IMR-90 (cell line): Measurements from ENCODE around the gene ARID3C. TPM values are rescaled to one million over a fixed set of nuclear protein-coding genes. Genes with fewer than 3 reads are reported as not detected.
A peak's percentile ranks its signal among the peaks of the same experiment; 100 is the strongest.

ENCODE experiments used
- ATAC-seq: fragments of 200-7000 bp; cut with Tn5 transposase; 2 replicates; pipeline ENCODE4 v1.9.1; 2020; ENCODE audit warnings: low read depth, mild to moderate bottlenecking, moderate library complexity
- BruUV-seq: library from RNA; stranded (reverse); fragments of 400-500 nt; replicated peaks from 2 replicates; lab custom pipeline; 2021; lab: Mats Ljungman, UMichigan
- CTCF ChIA-PET: fragments of 300-600 bp; formaldehyde crosslinking; extraction: SDS; loops from one replicate; lab custom pipeline; 2021; ENCODE audit warnings: antibody characterized with exemption; lab: Yijun Ruan, JAX
- POLR2A ChIA-PET: fragments of 300-600 bp; sonication (Branson Sonifier 250); formaldehyde crosslinking; loops from one replicate; lab custom pipeline; 2022; ENCODE audit warnings: antibody characterized with exemption; ENCODE audit not compliant: unreplicated experiment; lab: Charles Lee
- DNase-seq: peaks from one replicate; pipeline ENCODE4 v3.0.0; 2013
- H2AFZ ChIP-seq: replicated peaks from 2 replicates; pipeline ENCODE3; 2013; ENCODE audit warnings: low read length, mild to moderate bottlenecking; ENCODE audit not compliant: poor library complexity
- H2AK5ac ChIP-seq: 2 replicates; pipeline ENCODE4 v1.6.1; 2013; ENCODE audit warnings: low read depth, low read length, inconsistent platforms
- H2AK9ac ChIP-seq: replicated peaks from 2 replicates; pipeline ENCODE3; 2013; ENCODE audit warnings: mild to moderate bottlenecking, low read depth, low read length, moderate library complexity; ENCODE audit not compliant: poor library complexity
- H2BK120ac ChIP-seq: 2 replicates; pipeline ENCODE4 v1.6.1; 2013; ENCODE audit warnings: low read depth, low read length, inconsistent platforms
- H2BK15ac ChIP-seq: 3 replicates; pipeline ENCODE4 v1.6.1; 2013; ENCODE audit warnings: low read depth, low read length, inconsistent platforms
- H2BK20ac ChIP-seq: 2 replicates; pipeline ENCODE4 v1.6.1; 2013; ENCODE audit warnings: low read depth, mild to moderate bottlenecking, inconsistent platforms, low read length, moderate library complexity
- H2BK5ac ChIP-seq: 2 replicates; pipeline ENCODE4 v1.6.1; 2013; ENCODE audit warnings: mild to moderate bottlenecking, low read depth, low read length, inconsistent platforms; ENCODE audit not compliant: poor library complexity, severe bottlenecking
- H3K14ac ChIP-seq: replicated peaks from 2 replicates; pipeline ENCODE4 v1.6.1; 2013; ENCODE audit warnings: low read depth, low read length, inconsistent platforms
- H3K18ac ChIP-seq: 2 replicates; pipeline ENCODE4 v1.6.1; 2013; ENCODE audit warnings: low read depth, low read length, control low read depth
- H3K23ac ChIP-seq: 2 replicates; pipeline ENCODE4 v1.6.1; 2013; ENCODE audit warnings: low read depth, low read length, inconsistent platforms
- H3K27ac ChIP-seq: 2 replicates; pipeline ENCODE4 v1.5.1; 2013; ENCODE audit warnings: mild to moderate bottlenecking, control low read depth, low read length; ENCODE audit not compliant: insufficient read depth
- H3K27me3 ChIP-seq: 2 replicates; pipeline ENCODE4 v1.6.1; 2013; ENCODE audit warnings: low read length; ENCODE audit not compliant: control insufficient read depth, insufficient read depth
- H3K36me3 ChIP-seq: 2 replicates; pipeline ENCODE4 v1.6.1; 2013; ENCODE audit warnings: low read length, mixed read lengths; ENCODE audit not compliant: control insufficient read depth, insufficient read depth
- H3K4ac ChIP-seq: 2 replicates; pipeline ENCODE4 v1.6.1; 2013; ENCODE audit warnings: low read depth, low read length, inconsistent platforms
- H3K4me1 ChIP-seq: 2 replicates; pipeline ENCODE4 v1.6.1; 2013; ENCODE audit warnings: low read length, mixed read lengths; ENCODE audit not compliant: control insufficient read depth, insufficient read depth
- H3K4me2 ChIP-seq: 2 replicates; pipeline ENCODE4 v1.6.1; 2013; ENCODE audit warnings: low read depth, mild to moderate bottlenecking, control low read depth, low read length, moderate library complexity
- H3K4me3 ChIP-seq: 2 replicates; pipeline ENCODE4 v1.5.1; 2013; ENCODE audit warnings: low read depth, mild to moderate bottlenecking, control low read depth, low read length, moderate library complexity; ENCODE audit not compliant: insufficient read depth
- H3K56ac ChIP-seq: 2 replicates; pipeline ENCODE4 v1.6.1; 2013; ENCODE audit warnings: low read length, inconsistent platforms; ENCODE audit not compliant: insufficient read depth; ENCODE audit errors: extremely low read depth
- H3K79me1 ChIP-seq, 2 experiments: 2 replicates each; pipeline ENCODE4 v1.6.1; 2013; ENCODE audit warnings: low read length in 2 of 2, inconsistent platforms in 1 of 2, low read depth in 1 of 2
- H3K9ac ChIP-seq: 2 replicates; pipeline ENCODE4 v1.6.1; 2013; ENCODE audit warnings: low read depth, low read length, control low read depth
- H3K9me1 ChIP-seq: 2 replicates; pipeline ENCODE4 v1.6.1; 2013; ENCODE audit warnings: low read length, inconsistent platforms; ENCODE audit not compliant: insufficient read depth
- H3K9me3 ChIP-seq: 2 replicates; pipeline ENCODE4 v1.6.1; 2013; ENCODE audit warnings: low read length; ENCODE audit not compliant: control insufficient read depth, insufficient read depth
- H4K20me1 ChIP-seq: 2 replicates; pipeline ENCODE4 v1.6.1; 2013; ENCODE audit warnings: low read length, inconsistent platforms; ENCODE audit not compliant: insufficient read depth
- H4K5ac ChIP-seq: 2 replicates; pipeline ENCODE4 v1.6.1; 2013; ENCODE audit warnings: mild to moderate bottlenecking, low read depth, low read length, control low read depth
- H4K8ac ChIP-seq, 2 experiments: 2 replicates each; pipeline ENCODE4 v1.6.1; 2013; ENCODE audit warnings: low read depth in 2 of 2, low read length in 2 of 2, control low read depth in 1 of 2, inconsistent platforms in 1 of 2
- H4K91ac ChIP-seq: 2 replicates; pipeline ENCODE4 v1.6.1; 2013; ENCODE audit warnings: low read depth, low read length, inconsistent platforms; ENCODE audit not compliant: insufficient read depth
- BHLHE40 ChIP-seq: fragments of 150-350 bp; IDR thresholded peaks from 2 replicates; pipeline ENCODE4 v1.6.1; 2016; ENCODE audit warnings: mild to moderate bottlenecking, low read depth, low read length
- CEBPB ChIP-seq: IDR thresholded peaks from 2 replicates; pipeline ENCODE4 v1.6.1; 2012; ENCODE audit warnings: low read depth, low read length, improper control_type of control experiment
- CHD1 ChIP-seq: IDR thresholded peaks from 2 replicates; pipeline ENCODE4 v1.6.1; 2012; ENCODE audit warnings: low read depth, low read length, improper control_type of control experiment
- ELK1 ChIP-seq: fragments of 150-350 bp; IDR thresholded peaks from 2 replicates; pipeline ENCODE4 v1.6.1; 2016; ENCODE audit warnings: low read depth, mild to moderate bottlenecking, low read length, moderate library complexity, borderline replicate concordance
- MAZ ChIP-seq: IDR thresholded peaks from 2 replicates; pipeline ENCODE4 v1.6.1; 2012; ENCODE audit warnings: low read depth, mild to moderate bottlenecking, low read length, improper control_type of control experiment, moderate library complexity, borderline replicate concordance
- MXI1 ChIP-seq: IDR thresholded peaks from 2 replicates; pipeline ENCODE4 v1.6.1; 2012; ENCODE audit warnings: low read depth, mild to moderate bottlenecking, low read length, moderate library complexity, borderline replicate concordance
- POLR2A ChIP-seq: IDR thresholded peaks from 2 replicates; pipeline ENCODE4 v1.6.1; 2012; ENCODE audit warnings: mild to moderate bottlenecking, low read depth, low read length
- RAD21 ChIP-seq: IDR thresholded peaks from 2 replicates; pipeline ENCODE4 v1.6.1; 2012; ENCODE audit warnings: low read length, improper control_type of control experiment
- RCOR1 ChIP-seq: IDR thresholded peaks from 2 replicates; pipeline ENCODE4 v1.6.1; 2012; ENCODE audit warnings: mild to moderate bottlenecking, low read length, improper control_type of control experiment; ENCODE audit not compliant: insufficient replicate concordance
- RFX5 ChIP-seq: IDR thresholded peaks from 2 replicates; pipeline ENCODE4 v1.8.0; 2012; ENCODE audit warnings: low read depth, mild to moderate bottlenecking, low read length, moderate library complexity
- SMC3 ChIP-seq: fragments of 150-350 bp; IDR thresholded peaks from 2 replicates; pipeline ENCODE4 v1.6.1; 2016; ENCODE audit warnings: low read depth, mild to moderate bottlenecking, antibody characterized with exemption, low read length, moderate library complexity
- USF2 ChIP-seq: fragments of 150-350 bp; IDR thresholded peaks from 2 replicates; pipeline ENCODE4 v1.6.1; 2017; ENCODE audit warnings: mild to moderate bottlenecking, antibody characterized with exemption, low read length, low read depth
- WGBS, 2 experiments: methylation state at CpG; one replicate each; pipeline versions ENCODE4 v1.1.5 to v1.1.7; 2013; ENCODE audit warnings: missing lambda C conversion rate in 2 of 2; ENCODE audit not compliant: insufficient read length in 1 of 2; ENCODE audit errors: extremely low coverage in 2 of 2; 5-methylcytosine and 5-hydroxymethylcytosine counted together
- dilution Hi-C: fragments of 300-500 bp; cut with HindIII; formaldehyde crosslinking; loops from one replicate; pipeline ENCODE4 v1.14.3; 2018; ENCODE audit warnings: low sequenced_read_pairs; ENCODE audit not compliant: unreplicated experiment
- in situ Hi-C: fragments of 300-500 bp; cut with MboI; formaldehyde crosslinking; loops from 3 replicates; pipeline ENCODE4 v1.14.3; 2019; ENCODE audit warnings: low sequenced_read_pairs, inconsistent platforms, mixed read lengths
- intact Hi-C: fragments of 100-400 bp; cut with micrococcal nuclease; formaldehyde crosslinking; loops from 2 replicates; pipeline ENCODE4 v1.10.0; 2022
- polyA plus RNA-seq, 3 experiments: library from polyadenylated mRNA; depleted of rRNA; stranded (reverse); fragments of >200 nt; gene quantifications; 2 replicates each; pipeline ENCODE4 v1.2.3, GENCODE V29; 2012; ENCODE audit warnings: low replicate concordance in 1 of 3
- total RNA-seq: library from RNA; depleted of rRNA; stranded (reverse); fragments of >200 nt; gene quantifications from 2 replicates; pipeline ENCODE4 v1.2.3, GENCODE V29; 2012
- TF ChIP-seq, protein P1 (sequence below): conservative IDR thresholded peaks from 2 replicates; pipeline ENCODE4 v1.5.1; 2012; ENCODE audit warnings: mild to moderate bottlenecking, low read depth, low read length, improper control_type of control experiment

ARID3C gene
- total and polyA plus RNA-seq, 2 of the 4 experiments (the other 2 are of a cell fraction), result 0.07 TPM; not detected in 1

DNA sequence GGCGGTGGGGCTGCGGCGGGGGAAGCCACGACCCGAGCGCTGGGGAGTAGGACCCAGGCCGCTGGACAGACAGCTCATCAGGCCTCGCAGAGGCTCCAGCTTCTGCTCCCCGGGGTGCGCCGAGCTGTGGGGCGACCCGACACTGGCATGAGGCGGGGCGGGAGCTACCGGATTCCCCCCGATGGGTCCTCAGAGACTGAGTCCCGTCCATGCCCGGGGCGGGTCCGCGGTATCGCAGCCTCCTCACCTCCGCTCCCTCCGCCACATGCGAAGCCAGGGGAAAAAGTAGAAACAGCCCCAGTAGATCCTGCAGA is 36.2 kb upstream of the ARID3C start:
- peak overlapping the region; percentile 56 for H3K4me3 ChIP-seq
- H2AFZ ChIP-seq, result peak overlapping the region; percentile 96
- H3K4ac ChIP-seq, result peak overlapping the region; percentile 74
- H3K56ac ChIP-seq, result no peak overlapping the region
- peak overlapping the region; percentile 60; the same call in 1 of the 2 replicates for H3K23ac ChIP-seq
- H2BK5ac ChIP-seq, result peak overlapping the region; percentile 35
- 0% methylated on average over 7 of the region's 26 CpGs; no CpG with 5 or more reads in 1 of the 2 experiments for WGBS, 2 experiments
- no peak overlapping the region for H2AK5ac ChIP-seq
- no peak overlapping the region for H2BK15ac ChIP-seq
- peaks cover 3% of the 10 kb centered on the region for H3K36me3 ChIP-seq
- intact Hi-C loops (no loop called here), in situ Hi-C loops (no loop called here), dilution Hi-C loops (no loop called here)
- H4K20me1 ChIP-seq, result peaks cover 9% of the 10 kb centered on the region
- no peak overlapping the region for H4K5ac ChIP-seq
- H3K4me2 ChIP-seq, result peak overlapping the region; percentile 73
- H3K9me3 ChIP-seq, result no peaks in the 10 kb centered on the region
- ChIA-PET POLR2A (no interaction called here), CTCF (interaction anchor here (0.5 to 2.4 kb wide), 4 partner anchors 12 to 47 kb away, joined by 3 to 7 read pairs (median 5); partner anchors contain the start of gene IL11RA)
- no peak overlapping the region for H2BK20ac ChIP-seq
- peaks cover 26 to 39% of the 10 kb centered on the region in 2 experiments for H3K79me1 ChIP-seq
- no peaks in the 10 kb centered on the region for H3K27me3 ChIP-seq
- no peak overlapping the region for H3K14ac ChIP-seq
- BruUV-seq, result no TSS peak
- no peaks in the 10 kb centered on the region for H3K4me1 ChIP-seq
- peak overlapping the region; percentile 89 for H2AK9ac ChIP-seq
- H4K8ac ChIP-seq, result peak overlapping the region in 1 of 2 experiments; percentile 80; a peak in 1 of 4 replicates
- peak overlapping the region; percentile 66 for H3K27ac ChIP-seq
- TF ChIP-seq CEBPB (no peak), MXI1 (no peak), ELK1 (no peak), USF2 (no peak), SMC3 (no peak), RFX5 (no peak), BHLHE40 (no peak), RCOR1 (no peak), POLR2A (no peak), CHD1 (no peak), MAZ (no peak), RAD21 (no peak)
- TF ChIP-seq, protein P1, sequence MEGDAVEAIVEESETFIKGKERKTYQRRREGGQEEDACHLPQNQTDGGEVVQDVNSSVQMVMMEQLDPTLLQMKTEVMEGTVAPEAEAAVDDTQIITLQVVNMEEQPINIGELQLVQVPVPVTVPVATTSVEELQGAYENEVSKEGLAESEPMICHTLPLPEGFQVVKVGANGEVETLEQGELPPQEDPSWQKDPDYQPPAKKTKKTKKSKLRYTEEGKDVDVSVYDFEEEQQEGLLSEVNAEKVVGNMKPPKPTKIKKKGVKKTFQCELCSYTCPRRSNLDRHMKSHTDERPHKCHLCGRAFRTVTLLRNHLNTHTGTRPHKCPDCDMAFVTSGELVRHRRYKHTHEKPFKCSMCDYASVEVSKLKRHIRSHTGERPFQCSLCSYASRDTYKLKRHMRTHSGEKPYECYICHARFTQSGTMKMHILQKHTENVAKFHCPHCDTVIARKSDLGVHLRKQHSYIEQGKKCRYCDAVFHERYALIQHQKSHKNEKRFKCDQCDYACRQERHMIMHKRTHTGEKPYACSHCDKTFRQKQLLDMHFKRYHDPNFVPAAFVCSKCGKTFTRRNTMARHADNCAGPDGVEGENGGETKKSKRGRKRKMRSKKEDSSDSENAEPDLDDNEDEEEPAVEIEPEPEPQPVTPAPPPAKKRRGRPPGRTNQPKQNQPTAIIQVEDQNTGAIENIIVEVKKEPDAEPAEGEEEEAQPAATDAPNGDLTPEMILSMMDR, result no peak
- H2BK120ac ChIP-seq, result no peak overlapping the region
- ATAC-seq (peak; percentile 7; the same call in 1 of the 2 replicates), DNase-seq (no peak)
- H3K9ac ChIP-seq, result peak overlapping the region; percentile 67
- H3K18ac ChIP-seq, result no peak overlapping the region
- H3K9me1 ChIP-seq, result peaks cover 12% of the 10 kb centered on the region
- H4K91ac ChIP-seq, result 0 out of 2 replicates have a peak overlapping the region, but pooled peaks have one; percentile 27
